SK-N-SH treated with all-trans-retinoic acid at 6 μM for 48 hours (cell line): Measurements from ENCODE around the gene ADGRG1.

ENCODE experiments used
- TSHZ2 ChIP-seq: fragments of 250-450 bp; sonication (Bioruptor Pico); IDR thresholded peaks from 2 replicates; pipeline ENCODE4 v1.5.0; 2020; ENCODE audit warnings: mild to moderate bottlenecking, moderate library complexity
- ZNF565 ChIP-seq: fragments of 450-650 bp; formaldehyde crosslinking; conservative IDR thresholded peaks from 2 replicates; pipeline ENCODE4 v1.5.0; 2020; ENCODE audit warnings: low read depth, mild to moderate bottlenecking, moderate library complexity
- ZNF8 ChIP-seq: fragments of 450-650 bp; formaldehyde crosslinking; IDR thresholded peaks from 2 replicates; pipeline ENCODE4 v1.5.0; 2020; ENCODE audit warnings: mild to moderate bottlenecking, moderate library complexity
- TF ChIP-seq, protein P1 (sequence below): fragments of 250-450 bp; sonication (Bioruptor Pico); IDR thresholded peaks from 2 replicates; pipeline ENCODE4 v1.8.0; 2020; ENCODE audit warnings: mild to moderate bottlenecking, moderate library complexity, borderline replicate concordance

DNA sequence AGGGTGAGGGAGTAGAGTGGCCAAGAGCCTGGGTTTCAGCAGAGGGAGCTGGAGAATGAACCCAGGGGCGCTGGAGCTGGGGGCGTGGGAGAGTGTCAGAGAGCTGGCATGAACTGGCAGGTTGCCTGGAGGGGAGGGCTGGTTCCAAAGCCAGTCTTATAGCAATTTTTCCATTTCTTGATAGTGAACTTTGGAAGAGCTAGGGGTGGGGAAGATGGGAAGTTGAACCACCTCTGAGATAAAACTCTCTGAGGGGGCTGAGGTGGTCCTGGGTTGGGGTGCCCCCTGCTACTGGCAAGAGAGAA, 49.1 kb upstream of the ADGRG1 start:
- TF ChIP-seq, protein P1, sequence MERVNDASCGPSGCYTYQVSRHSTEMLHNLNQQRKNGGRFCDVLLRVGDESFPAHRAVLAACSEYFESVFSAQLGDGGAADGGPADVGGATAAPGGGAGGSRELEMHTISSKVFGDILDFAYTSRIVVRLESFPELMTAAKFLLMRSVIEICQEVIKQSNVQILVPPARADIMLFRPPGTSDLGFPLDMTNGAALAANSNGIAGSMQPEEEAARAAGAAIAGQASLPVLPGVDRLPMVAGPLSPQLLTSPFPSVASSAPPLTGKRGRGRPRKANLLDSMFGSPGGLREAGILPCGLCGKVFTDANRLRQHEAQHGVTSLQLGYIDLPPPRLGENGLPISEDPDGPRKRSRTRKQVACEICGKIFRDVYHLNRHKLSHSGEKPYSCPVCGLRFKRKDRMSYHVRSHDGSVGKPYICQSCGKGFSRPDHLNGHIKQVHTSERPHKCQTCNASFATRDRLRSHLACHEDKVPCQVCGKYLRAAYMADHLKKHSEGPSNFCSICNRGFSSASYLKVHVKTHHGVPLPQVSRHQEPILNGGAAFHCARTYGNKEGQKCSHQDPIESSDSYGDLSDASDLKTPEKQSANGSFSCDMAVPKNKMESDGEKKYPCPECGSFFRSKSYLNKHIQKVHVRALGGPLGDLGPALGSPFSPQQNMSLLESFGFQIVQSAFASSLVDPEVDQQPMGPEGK (CRISPR knock-in tag), result no peak
- TF ChIP-seq ZNF8 (CRISPR knock-in tag), result no peak
- TF ChIP-seq TSHZ2 (CRISPR knock-in tag), result no peak
- no peak for TF ChIP-seq ZNF565 (CRISPR knock-in tag)
